ENCODE measurements around the gene EEF1AKMT4.

GRCh38 chr3:184259878-184260723 lies 10.6 kb downstream of the EEF1AKMT4 start:
- TF ChIP-seq MAFK (IDR thresholded peaks at IDR 0.05; ENCODE audit: low read depth, low read length) (no peak), POLR2AphosphoS5 (IDR thresholded peaks at IDR 0.05; ENCODE audit: low read depth, low read length) (no peak), EZH2 (IDR thresholded peaks at IDR 0.05; ENCODE audit: low read depth, low read length, severe bottlenecking) (no peak), PHF8 (conservative IDR thresholded peaks at IDR 0.05; ENCODE audit: low read depth, low read length) (no peak), POLR2A (IDR thresholded peaks at IDR 0.05; ENCODE audit: control extremely low read depth in 1 of 2, low read depth in 2 of 2, low read length in 2 of 2) (no peak), POU5F1 (IDR thresholded peaks at IDR 0.05; ENCODE audit: low read depth, low read length) (no peak), RAD21 (IDR thresholded peaks at IDR 0.05 in 1 of 2, conservative IDR thresholded peaks at IDR 0.05 in 1 of 2; ENCODE audit: low read depth in 2 of 2, low read length in 2 of 2) (no peak), JUN (IDR thresholded peaks at IDR 0.05; ENCODE audit: low read depth, low read length) (no peak), GABPA (IDR thresholded peaks at IDR 0.05; ENCODE audit: borderline replicate concordance, insufficient read depth, low read length) (no peak), EP300 (IDR thresholded peaks at IDR 0.05; ENCODE audit: borderline replicate concordance in 1 of 2, low read depth in 2 of 2, low read length in 2 of 2) (peak in 1 of 2 experiments; percentile 48; a peak in 1 of 3 replicates), CHD2 (IDR thresholded peaks at IDR 0.05; ENCODE audit: low read length) (no peak)
- TF ChIP-seq, protein P1, sequence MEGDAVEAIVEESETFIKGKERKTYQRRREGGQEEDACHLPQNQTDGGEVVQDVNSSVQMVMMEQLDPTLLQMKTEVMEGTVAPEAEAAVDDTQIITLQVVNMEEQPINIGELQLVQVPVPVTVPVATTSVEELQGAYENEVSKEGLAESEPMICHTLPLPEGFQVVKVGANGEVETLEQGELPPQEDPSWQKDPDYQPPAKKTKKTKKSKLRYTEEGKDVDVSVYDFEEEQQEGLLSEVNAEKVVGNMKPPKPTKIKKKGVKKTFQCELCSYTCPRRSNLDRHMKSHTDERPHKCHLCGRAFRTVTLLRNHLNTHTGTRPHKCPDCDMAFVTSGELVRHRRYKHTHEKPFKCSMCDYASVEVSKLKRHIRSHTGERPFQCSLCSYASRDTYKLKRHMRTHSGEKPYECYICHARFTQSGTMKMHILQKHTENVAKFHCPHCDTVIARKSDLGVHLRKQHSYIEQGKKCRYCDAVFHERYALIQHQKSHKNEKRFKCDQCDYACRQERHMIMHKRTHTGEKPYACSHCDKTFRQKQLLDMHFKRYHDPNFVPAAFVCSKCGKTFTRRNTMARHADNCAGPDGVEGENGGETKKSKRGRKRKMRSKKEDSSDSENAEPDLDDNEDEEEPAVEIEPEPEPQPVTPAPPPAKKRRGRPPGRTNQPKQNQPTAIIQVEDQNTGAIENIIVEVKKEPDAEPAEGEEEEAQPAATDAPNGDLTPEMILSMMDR (IDR thresholded peaks at IDR 0.05; ENCODE audit: control extremely low read depth in 1 of 3, insufficient read depth in 1 of 3, low read depth in 1 of 3, low read length in 3 of 3), result no peak

All from H1 (cell line).